Measurements from ENCODE around the gene ZMPSTE24.

ZMPSTE24 gene

GRCh38 chr1:40255231-40255630 lies 2.8 kb upstream of the ZMPSTE24 start:
- Histone ChIP-seq H3K27ac (no peak overlapping the region), H3K36me3 (replicated peaks) (peaks cover 2% of the 10 kb centered on the region), H3K27me3 (replicated peaks) (no peaks in the 10 kb centered on the region), H3K4me3 (ENCODE audit: low read depth, low read length) (no peak overlapping the region)
- in situ Hi-C loops (cut with HindIII; ENCODE audit: low pct_ligation_motif_present, low sequenced_read_pairs): no loop called here
- DNase-seq: no peak
- TF ChIP-seq, protein P1, sequence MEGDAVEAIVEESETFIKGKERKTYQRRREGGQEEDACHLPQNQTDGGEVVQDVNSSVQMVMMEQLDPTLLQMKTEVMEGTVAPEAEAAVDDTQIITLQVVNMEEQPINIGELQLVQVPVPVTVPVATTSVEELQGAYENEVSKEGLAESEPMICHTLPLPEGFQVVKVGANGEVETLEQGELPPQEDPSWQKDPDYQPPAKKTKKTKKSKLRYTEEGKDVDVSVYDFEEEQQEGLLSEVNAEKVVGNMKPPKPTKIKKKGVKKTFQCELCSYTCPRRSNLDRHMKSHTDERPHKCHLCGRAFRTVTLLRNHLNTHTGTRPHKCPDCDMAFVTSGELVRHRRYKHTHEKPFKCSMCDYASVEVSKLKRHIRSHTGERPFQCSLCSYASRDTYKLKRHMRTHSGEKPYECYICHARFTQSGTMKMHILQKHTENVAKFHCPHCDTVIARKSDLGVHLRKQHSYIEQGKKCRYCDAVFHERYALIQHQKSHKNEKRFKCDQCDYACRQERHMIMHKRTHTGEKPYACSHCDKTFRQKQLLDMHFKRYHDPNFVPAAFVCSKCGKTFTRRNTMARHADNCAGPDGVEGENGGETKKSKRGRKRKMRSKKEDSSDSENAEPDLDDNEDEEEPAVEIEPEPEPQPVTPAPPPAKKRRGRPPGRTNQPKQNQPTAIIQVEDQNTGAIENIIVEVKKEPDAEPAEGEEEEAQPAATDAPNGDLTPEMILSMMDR (IDR thresholded peaks at IDR 0.05; ENCODE audit: low read depth, low read length, missing control alignments): no peak

GRCh38 chr1:40256401-40257084 lies 1.5 kb upstream of the ZMPSTE24 start:
- in situ Hi-C loops (cut with HindIII; ENCODE audit: low pct_ligation_motif_present, low sequenced_read_pairs): no loop called here
- Histone ChIP-seq H3K4me3 (ENCODE audit: low read depth, low read length) (peak overlapping the region; percentile 99), H3K36me3 (replicated peaks) (peaks cover 15% of the 10 kb centered on the region), H3K27me3 (replicated peaks) (no peaks in the 10 kb centered on the region), H3K27ac (peak overlapping the region; percentile 90)
- DNase-seq: no peak
- TF ChIP-seq, protein P1 (IDR thresholded peaks at IDR 0.05; ENCODE audit: low read depth, low read length, missing control alignments): no peak

DNA sequence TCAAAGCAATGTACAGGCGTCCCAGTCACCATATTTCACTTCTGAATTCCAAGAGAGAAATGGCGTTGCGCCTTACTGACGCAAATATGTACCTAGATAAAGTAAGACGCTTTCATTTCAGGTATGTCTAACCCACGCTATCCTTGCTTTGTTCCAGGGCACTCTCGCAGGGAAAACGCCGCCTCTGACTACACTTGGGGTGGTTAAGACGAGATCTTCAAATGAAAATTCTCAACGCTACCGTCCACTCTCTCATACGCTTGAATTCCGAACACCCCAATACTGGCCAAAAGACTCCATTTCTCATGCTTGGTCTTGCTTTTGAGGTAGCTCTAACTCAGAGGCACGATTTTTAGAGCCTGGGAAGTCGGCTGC lies 736 bp upstream of the ZMPSTE24 start:
- in situ Hi-C loops (cut with HindIII; ENCODE audit: low pct_ligation_motif_present, low sequenced_read_pairs): no loop called here
- Histone ChIP-seq H3K36me3 (replicated peaks) (peaks cover 18% of the 10 kb centered on the region), H3K27ac (peak overlapping the region; percentile 90), H3K4me3 (ENCODE audit: low read depth, low read length) (peak overlapping the region; percentile 99), H3K27me3 (replicated peaks) (no peaks in the 10 kb centered on the region)
- DNase-seq: no peak
- TF ChIP-seq, protein P1 (IDR thresholded peaks at IDR 0.05; ENCODE audit: low read depth, low read length, missing control alignments): no peak

- TF ChIP-seq, protein P1 (IDR thresholded peaks at IDR 0.05; ENCODE audit: low read depth, low read length, missing control alignments): no peak
- peaks cover 24% of the 10 kb centered on the region for H3K36me3 ChIP-seq (replicated peaks)
- peak overlapping the region; percentile 99 for H3K4me3 ChIP-seq (ENCODE audit: low read depth, low read length)
- in situ Hi-C loops (cut with HindIII; ENCODE audit: low pct_ligation_motif_present, low sequenced_read_pairs): no loop called here
- no peaks in the 10 kb centered on the region for H3K27me3 ChIP-seq (replicated peaks)
- peak overlapping the region; percentile 43 for H3K27ac ChIP-seq
- DNase-seq: no peak
Measured at GRCh38 chr1:40258445-40258769, 371 bp downstream of the ZMPSTE24 start.

DNA sequence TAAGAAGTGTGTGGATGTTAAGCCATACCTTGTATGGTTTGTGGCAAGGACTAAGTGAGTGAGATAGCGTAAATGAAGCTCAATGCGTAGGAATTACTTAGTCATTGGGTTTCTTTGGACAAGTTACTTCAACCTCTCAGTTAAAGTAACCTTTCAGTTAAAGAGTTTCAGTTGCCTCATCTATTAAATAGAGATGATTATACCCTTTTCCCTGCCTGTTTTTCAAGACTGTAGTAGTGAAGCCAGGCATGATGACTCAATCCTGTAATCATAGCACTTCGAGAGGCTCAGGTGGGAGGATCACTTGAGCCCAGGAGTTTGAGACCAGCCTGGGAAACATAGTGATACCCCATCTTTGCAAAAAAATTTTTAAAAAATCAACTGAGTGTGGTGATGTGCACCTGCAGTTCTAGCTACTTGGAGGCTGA lies 6.3 kb downstream of the ZMPSTE24 start:
- no peak for DNase-seq
- peaks cover 46% of the 10 kb centered on the region for H3K36me3 ChIP-seq (replicated peaks)

More for the DNA sequence above, 6.3 kb downstream of the ZMPSTE24 start:
- in situ Hi-C loops (cut with HindIII; ENCODE audit: low pct_ligation_motif_present, low sequenced_read_pairs): no loop called here
- Histone ChIP-seq H3K4me3 (ENCODE audit: low read depth, low read length) (no peak overlapping the region), H3K27ac (no peak overlapping the region), H3K27me3 (replicated peaks) (no peaks in the 10 kb centered on the region)
- TF ChIP-seq, protein P1 (IDR thresholded peaks at IDR 0.05; ENCODE audit: low read depth, low read length, missing control alignments): no peak

Data from brain microvascular endothelial cell (primary cell).